ENCODE results near the gene ADGRL3.

ADGRL3 gene

GRCh38 chr4:62037571-62037970 lies 837.4 kb downstream of the ADGRL3 start:
- no peak for DNase-seq

DNA sequence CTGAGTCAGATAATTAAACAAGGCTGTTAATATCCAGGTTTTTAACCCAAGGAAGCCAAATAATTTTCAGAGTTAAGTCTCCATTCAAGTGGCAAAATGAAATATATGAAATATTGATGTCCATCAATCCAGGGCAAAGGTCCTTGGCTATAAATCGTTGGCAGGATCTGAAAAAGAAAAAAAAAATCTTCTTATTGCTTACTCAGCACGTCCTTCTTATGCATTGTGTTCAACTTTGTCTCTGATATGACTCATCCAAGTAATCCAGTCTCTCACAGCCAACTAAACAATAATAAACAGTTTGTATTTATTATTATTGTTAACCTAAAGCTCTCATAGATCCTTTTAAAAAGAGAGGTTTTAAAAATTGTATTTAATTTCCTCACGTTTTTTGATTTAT lies 851.2 kb downstream of the ADGRL3 start:
- DNase-seq = no peak

DNA sequence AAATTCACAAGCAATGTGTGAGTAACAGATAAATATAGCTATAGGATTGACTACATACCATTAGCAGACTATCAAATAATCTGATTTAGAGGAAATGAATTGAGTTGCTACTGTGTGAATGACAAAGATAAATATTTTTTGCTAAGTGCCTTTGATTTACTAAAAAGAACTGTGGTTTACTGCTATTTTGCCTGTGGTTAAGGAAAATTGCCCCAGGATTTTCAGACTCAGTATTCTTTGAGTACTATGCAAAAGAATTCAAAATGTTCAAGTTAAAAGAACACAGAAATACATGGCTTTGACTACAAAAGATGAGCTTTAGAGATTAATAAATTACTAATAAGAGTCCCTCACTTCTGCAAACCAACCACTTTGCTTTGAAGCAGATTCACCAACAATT lies 853.8 kb downstream of the ADGRL3 start:
- no peak for DNase-seq

DNA sequence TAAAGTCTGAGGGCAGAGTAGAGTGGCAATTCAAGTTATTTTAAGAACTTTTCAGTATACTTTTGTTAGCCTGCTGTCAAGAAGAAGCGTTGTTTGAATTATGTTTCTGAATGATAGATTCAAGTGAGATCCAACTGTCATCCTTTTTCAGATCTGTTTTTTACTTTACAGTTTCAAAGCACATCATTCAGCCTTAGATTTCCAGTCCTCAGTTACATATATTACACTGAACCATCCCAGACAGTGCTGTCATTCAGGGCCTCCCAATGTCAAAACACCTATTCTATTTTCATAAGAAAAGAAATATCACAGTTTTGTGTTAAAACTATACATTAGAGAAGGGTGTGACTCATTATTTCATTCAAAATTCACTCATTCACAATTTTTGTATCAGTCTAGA lies 856.9 kb downstream of the ADGRL3 start:
- DNase-seq = no peak

DNA sequence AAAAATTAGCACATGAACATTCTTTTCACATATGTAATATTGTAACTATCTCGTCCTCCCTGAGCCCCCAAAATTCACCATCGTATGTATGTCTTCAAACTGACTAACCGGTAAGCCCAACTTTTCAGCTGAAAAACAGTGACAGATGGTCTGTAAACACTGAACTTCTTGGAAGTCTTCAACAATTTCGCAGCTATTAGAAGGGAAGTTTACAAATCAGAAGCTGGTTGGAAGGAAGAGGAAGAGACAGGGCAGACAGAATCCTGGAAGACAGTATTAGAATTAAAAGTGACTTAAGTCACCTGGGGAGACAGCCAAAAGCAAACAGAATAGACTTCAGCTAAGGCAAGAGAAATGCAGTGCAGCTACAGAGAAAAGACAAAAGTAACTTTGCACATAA lies 858.4 kb downstream of the ADGRL3 start:
- no peak for DNase-seq

- no peak for DNase-seq
Measured at GRCh38 chr4:62070291-62070852, 870.2 kb downstream of the ADGRL3 start.

DNA sequence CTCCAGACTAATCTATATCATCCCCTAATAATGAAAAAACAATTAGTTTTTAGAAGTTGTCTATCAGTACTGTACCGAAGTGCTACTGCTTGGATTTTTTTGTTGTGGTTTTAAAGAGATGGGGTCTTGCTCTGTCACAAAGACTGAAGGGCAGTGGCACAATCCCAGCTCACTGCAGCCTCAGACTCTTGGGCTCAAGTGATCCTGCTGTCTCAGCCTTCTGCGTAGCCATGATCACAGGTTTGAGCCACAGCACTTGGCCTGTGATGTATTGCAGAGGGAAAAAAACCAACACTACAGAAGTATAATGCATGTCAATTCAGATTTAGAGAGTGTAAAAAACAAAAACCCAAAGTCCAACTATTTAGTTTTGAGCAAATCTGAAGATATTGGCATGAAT lies 875.0 kb downstream of the ADGRL3 start:
- DNase-seq = no peak

- no peak for DNase-seq
Measured at GRCh38 chr4:62075521-62075920, 875.4 kb downstream of the ADGRL3 start.

- DNase-seq = no peak
Measured at GRCh38 chr4:62077406-62077805, 877.3 kb downstream of the ADGRL3 start.

GRCh38 chr4:62080431-62080830 lies 880.3 kb downstream of the ADGRL3 start:
- no peak for DNase-seq

DNA sequence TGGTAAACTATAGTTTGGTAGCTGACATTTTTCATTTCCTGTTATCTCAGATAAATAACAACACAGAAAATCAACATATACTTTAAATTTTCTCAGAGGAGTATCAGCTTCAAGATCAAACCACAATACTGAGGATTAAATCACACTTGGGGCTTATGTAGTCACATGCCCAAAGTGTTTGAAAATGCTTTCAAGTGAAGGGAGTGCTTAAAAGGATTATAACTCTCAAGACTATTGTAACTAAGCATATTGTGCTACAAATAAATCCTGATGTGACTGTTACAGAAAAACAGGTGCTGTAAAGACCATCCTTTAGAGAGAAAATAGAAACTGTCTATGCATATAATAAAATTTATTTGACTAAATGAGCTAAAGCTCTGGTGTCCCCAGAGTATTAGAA lies 887.6 kb downstream of the ADGRL3 start:
- no peak for DNase-seq

DNA sequence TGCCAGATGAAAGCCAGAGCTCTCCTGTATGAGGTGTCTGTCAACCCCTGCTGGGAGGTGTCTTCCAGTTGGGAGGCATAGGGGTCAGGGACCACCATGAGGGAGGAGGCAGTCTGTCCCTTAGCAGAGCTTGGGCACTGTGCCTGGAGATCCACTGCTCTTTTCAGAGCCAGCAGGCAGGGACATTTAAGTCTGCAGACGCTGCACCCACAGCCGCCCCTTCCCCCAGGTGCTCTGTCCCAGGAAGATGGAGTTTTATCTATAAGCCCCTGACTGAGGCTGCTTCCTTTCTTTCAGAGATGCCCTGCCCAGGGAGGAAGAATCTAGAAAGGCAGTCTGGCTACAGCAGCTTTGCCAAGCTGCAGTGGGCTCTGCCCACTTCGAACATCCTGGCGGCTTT lies 893.6 kb downstream of the ADGRL3 start:
- no peak for DNase-seq

DNA sequence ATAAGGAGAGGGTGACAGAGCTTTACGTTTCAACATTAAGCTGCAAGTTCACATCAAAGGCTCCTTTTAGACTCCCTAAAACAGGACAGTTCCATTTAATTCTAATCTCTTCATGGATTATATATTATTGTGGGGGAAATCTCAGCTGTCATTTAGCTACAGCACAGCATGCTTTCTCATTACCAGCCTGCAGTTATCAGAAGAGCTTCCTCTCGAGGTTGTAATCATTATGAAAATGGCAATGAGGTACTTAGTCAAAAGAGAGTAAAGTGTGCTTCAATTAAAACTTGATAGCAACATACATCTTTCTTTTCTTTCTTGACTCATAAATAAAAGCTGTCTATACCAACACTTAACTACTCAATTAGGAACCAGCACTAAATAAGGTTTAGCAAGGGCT lies 896.8 kb downstream of the ADGRL3 start:
- DNase-seq = no peak

GRCh38 chr4:62115216-62115615 lies 915.1 kb downstream of the ADGRL3 start:
- no peak for DNase-seq

DNA sequence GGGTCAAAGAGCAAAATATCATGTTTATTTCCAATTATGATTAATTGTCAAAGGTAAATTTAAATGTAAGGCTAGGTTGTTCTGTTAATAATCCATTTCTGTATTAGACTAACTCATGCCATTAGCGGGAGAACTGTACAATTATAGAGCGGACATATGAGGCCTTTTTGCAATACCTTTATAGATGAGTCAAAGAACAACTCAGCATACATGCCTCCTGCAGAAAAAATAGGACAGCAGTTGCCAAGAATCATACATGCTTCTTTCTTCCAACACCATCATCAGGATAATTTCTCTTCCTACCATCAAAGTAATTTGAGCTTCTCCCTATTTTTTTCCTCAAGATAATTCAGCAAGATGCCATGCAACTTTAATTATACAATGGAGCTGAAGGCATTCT lies 917.8 kb downstream of the ADGRL3 start:
- DNase-seq = no peak

DNA sequence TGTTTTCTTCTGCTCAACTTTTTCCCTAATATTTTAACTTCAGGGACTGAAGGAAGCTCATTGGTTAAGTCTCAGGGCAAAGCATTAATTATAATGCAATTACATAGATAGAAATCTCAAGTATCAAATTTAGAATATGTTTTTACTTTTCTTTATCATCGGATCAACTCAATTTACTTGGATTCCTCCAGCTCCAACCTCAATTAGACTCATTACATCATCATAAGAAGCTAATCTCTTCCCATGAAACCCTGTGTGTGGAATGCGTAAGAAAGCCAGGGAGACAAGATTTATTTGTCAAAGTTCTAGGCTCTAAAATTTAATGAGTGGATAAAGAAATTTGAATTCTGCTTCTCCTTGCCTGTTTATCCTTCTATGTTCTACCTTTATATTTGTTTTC lies 918.4 kb downstream of the ADGRL3 start:
- no peak for DNase-seq

DNA sequence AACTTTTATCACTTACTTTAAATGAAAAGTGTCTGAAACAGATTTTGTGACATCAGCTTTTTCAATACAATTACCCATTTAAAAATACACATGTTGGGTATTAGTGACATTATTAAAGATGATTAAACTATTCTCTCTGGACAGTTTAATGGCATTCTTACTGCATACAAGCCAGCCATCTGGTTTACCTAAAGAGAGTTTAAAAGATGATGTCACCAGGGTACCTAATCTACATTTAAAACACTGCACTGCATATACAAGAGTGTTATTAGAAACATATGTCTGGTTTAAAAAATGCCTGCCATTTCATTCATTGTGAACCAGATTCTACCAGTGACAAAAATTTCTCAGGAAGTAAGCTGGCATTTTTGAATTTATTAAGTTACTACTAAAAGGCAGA lies 919.1 kb downstream of the ADGRL3 start:
- DNase-seq = no peak

DNA sequence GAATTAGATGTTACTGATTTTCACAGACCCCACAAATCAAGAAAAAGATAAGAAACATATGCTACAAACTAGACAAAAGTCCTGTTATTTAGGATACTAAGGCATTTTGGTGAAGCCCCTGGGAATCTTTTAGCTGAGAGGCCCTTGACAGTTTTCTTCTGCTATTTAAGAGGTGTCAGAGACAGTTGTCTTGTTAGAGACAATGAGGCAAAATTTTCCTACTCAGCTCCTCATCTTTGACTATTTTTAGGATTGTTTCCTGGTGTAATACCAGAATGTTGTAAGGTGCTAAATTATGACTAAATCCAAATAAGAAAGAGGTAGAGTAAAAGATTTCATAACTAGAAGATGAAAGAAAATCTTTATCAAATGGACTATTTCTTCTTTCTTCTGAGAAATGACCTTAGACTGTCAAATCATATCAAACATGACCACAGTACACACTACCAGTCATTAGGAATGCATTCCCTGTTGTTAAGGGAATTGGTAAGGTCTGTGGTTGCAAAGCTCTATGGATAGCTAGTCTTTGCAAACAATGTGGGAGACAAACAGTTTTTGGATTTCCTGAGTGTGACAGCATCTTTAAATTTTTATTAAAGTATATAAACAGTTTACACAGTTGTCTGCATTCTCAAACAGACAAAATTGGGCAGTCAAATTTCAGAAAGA lies 926.1 kb downstream of the ADGRL3 start:
- no peak for DNase-seq

Data from SHP77 (cell line).